WTC11 (cell line): ENCODE results near the gene STAM2. TPM values are rescaled to one million over a fixed set of nuclear protein-coding genes. Genes with fewer than 3 reads are reported as not detected.

ENCODE experiments used
- total RNA-seq: library from RNA; stranded (reverse); gene quantifications from 3 replicates; pipeline ENCODE4 v1.2.3, GENCODE V29; 2021

STAM2 gene
- total RNA-seq, 1 experiment from 2014 or later, result 9.0 TPM

Other genes starting within 250 kb of the STAM2 start
- gene CACNB4, start 76.7 kb downstream of the STAM2 start, total RNA-seq, result 4.7 to 7.2 TPM (median 6.9 TPM) in 3 replicates
- 43.0 to 45.5 TPM (median 43.7 TPM) in 3 replicates for gene FMNL2, start 159.4 kb upstream of the STAM2 start, total RNA-seq